OCI-LY1 (cell line): ENCODE measurements around the gene PTGDR.

ENCODE experiments used
- H2AFZ ChIP-seq: fragments of 200-600 bp; sonication (generic), shearing (Covaris generic); 2 replicates; pipeline ENCODE4 v1.6.0; 2014; ENCODE audit warnings: antibody characterized with exemption, mild to moderate bottlenecking, low read length
- H3F3A ChIP-seq: fragments of 200-600 bp; sonication (generic), shearing (Covaris generic); 2 replicates; pipeline ENCODE4 v1.6.0; 2014; ENCODE audit warnings: mild to moderate bottlenecking, antibody characterized with exemption, low read length, moderate library complexity; ENCODE audit not compliant: insufficient read depth
- H3K27ac ChIP-seq: fragments of 200-600 bp; sonication (generic); 2 replicates; pipeline ENCODE4 v1.5.1; 2014; ENCODE audit warnings: low read length, mixed run types, mild to moderate bottlenecking, low read depth; ENCODE audit not compliant: poor library complexity, severe bottlenecking
- H3K27me3 ChIP-seq: fragments of 200-600 bp; sonication (generic); 2 replicates; pipeline ENCODE4 v1.6.0; 2014; ENCODE audit warnings: antibody characterized with exemption, mild to moderate bottlenecking, low read length, moderate library complexity; ENCODE audit not compliant: insufficient read depth
- H3K36me3 ChIP-seq: fragments of 200-600 bp; sonication (generic); 2 replicates; pipeline ENCODE4 v1.6.1; 2014; ENCODE audit warnings: mild to moderate bottlenecking, antibody characterized with exemption, low read length, moderate library complexity, mixed read lengths; ENCODE audit not compliant: insufficient read depth
- H3K4me1 ChIP-seq: fragments of 200-600 bp; sonication (generic); 2 replicates; pipeline ENCODE4 v1.5.1; 2014; ENCODE audit warnings: mild to moderate bottlenecking, low read length, moderate library complexity; ENCODE audit not compliant: insufficient read depth, severe bottlenecking
- H3K4me2 ChIP-seq: fragments of 200-600 bp; sonication (generic), shearing (Covaris generic); 2 replicates; pipeline ENCODE4 v1.6.1; 2014; ENCODE audit warnings: low read length
- H3K4me3 ChIP-seq: fragments of 200-600 bp; sonication (generic); 2 replicates; pipeline ENCODE4 v1.5.1; 2014; ENCODE audit warnings: low read length, low read depth, mild to moderate bottlenecking, mixed read lengths; ENCODE audit not compliant: poor library complexity, severe bottlenecking
- H3K79me2 ChIP-seq: fragments of 200-600 bp; shearing (Covaris generic); 2 replicates; pipeline ENCODE4 v1.6.1; 2016; ENCODE audit warnings: mixed run types, low read length, mixed read lengths; ENCODE audit not compliant: insufficient read depth
- H3K9ac ChIP-seq: fragments of 200-600 bp; sonication (generic), shearing (Covaris generic); 2 replicates; pipeline ENCODE4 v1.6.1; 2014; ENCODE audit warnings: mild to moderate bottlenecking, low read length, mixed read lengths
- H3K9me2 ChIP-seq: fragments of 200-600 bp; sonication (generic), shearing (Covaris generic); 2 replicates; pipeline ENCODE4 v1.6.1; 2014; ENCODE audit warnings: low read depth, mild to moderate bottlenecking, low read length, mixed read lengths
- H3K9me3 ChIP-seq: fragments of 200-600 bp; shearing (Covaris generic); 2 replicates; pipeline ENCODE4 v1.6.1; 2014; ENCODE audit warnings: low read length, mixed read lengths
- H4K20me1 ChIP-seq: fragments of 200-600 bp; sonication (generic), shearing (Covaris generic); 2 replicates; pipeline ENCODE4 v1.6.0; 2016; ENCODE audit warnings: mild to moderate bottlenecking, low read length; ENCODE audit not compliant: insufficient read depth
- EZH2 ChIP-seq: fragments of 200-600 bp; sonication (generic), shearing (Covaris generic); IDR thresholded peaks from 2 replicates; pipeline ENCODE4 v1.8.0; 2017; ENCODE audit warnings: borderline replicate concordance, mixed run types, mild to moderate bottlenecking, antibody characterized with exemption, low read length, moderate library complexity, mixed read lengths
- TF ChIP-seq, protein P1 (sequence below): fragments of 200-600 bp; sonication (generic), shearing (Covaris generic); IDR thresholded peaks from 2 replicates; pipeline ENCODE4 v1.5.1; 2017; ENCODE audit warnings: mild to moderate bottlenecking, antibody characterized with exemption, low read length, moderate library complexity, mixed read lengths

Gene PTGDR

DNA sequence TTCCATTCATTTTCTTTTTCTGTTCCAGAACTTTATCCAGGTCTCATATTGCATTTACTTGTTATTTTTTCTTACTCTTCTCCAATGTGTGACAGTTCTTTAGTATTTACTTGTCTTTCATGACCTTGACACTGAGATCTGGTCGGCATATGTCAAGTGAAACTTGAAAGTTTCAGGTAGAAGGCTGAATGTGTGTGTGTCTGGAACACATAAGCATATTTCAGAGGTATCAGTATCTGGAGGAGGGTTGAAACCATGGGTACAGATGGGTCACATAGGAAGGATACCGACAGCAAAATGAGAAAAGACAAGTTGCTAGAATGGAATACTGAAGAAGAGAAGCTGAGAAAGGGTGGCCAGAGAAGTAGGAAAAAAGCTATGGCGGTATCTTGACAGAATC, 22.5 kb upstream of the PTGDR start:
- H3K27ac ChIP-seq, result no peak overlapping the region
- no peaks in the 10 kb centered on the region for H3K79me2 ChIP-seq
- H3K36me3 ChIP-seq, result no peaks in the 10 kb centered on the region
- no peak overlapping the region for H3K4me2 ChIP-seq
- no peaks in the 10 kb centered on the region for H3K9me3 ChIP-seq
- no peaks in the 10 kb centered on the region for H3F3A ChIP-seq
- H3K4me1 ChIP-seq, result no peaks in the 10 kb centered on the region
- H3K9ac ChIP-seq, result no peak overlapping the region
- H2AFZ ChIP-seq, result no peak overlapping the region
- no peaks in the 10 kb centered on the region for H4K20me1 ChIP-seq
- no peaks in the 10 kb centered on the region for H3K27me3 ChIP-seq
- H3K4me3 ChIP-seq, result no peak overlapping the region
- TF ChIP-seq, protein P1, sequence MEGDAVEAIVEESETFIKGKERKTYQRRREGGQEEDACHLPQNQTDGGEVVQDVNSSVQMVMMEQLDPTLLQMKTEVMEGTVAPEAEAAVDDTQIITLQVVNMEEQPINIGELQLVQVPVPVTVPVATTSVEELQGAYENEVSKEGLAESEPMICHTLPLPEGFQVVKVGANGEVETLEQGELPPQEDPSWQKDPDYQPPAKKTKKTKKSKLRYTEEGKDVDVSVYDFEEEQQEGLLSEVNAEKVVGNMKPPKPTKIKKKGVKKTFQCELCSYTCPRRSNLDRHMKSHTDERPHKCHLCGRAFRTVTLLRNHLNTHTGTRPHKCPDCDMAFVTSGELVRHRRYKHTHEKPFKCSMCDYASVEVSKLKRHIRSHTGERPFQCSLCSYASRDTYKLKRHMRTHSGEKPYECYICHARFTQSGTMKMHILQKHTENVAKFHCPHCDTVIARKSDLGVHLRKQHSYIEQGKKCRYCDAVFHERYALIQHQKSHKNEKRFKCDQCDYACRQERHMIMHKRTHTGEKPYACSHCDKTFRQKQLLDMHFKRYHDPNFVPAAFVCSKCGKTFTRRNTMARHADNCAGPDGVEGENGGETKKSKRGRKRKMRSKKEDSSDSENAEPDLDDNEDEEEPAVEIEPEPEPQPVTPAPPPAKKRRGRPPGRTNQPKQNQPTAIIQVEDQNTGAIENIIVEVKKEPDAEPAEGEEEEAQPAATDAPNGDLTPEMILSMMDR, result no peak
- no peak for TF ChIP-seq EZH2
- H3K9me2 ChIP-seq, result no peaks in the 10 kb centered on the region

DNA sequence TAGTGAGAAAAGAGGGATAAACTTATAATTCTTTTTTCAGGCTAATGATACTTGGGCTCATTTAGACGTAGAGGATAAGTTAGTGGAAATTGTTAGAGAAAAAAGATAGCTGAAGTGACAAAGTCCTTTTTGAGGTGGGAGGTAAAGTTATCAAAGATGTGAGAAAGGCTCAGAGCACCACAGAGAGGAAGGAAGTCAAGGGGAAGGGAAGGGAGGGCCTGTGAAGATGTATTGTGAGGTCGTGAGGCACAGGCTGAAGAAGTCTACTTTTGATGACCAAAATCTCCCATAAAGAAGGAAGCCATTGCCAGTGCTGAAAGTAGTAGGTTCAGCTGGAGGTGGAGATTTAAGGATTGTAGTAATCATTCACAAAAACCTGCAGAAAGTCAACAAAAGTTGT, 19.4 kb upstream of the PTGDR start:
- H3K9ac ChIP-seq, result no peak overlapping the region
- H3K79me2 ChIP-seq, result no peaks in the 10 kb centered on the region
- H2AFZ ChIP-seq, result no peak overlapping the region
- H3K4me2 ChIP-seq, result no peak overlapping the region
- no peak overlapping the region for H3K4me3 ChIP-seq
- H4K20me1 ChIP-seq, result no peaks in the 10 kb centered on the region
- H3K27me3 ChIP-seq, result no peaks in the 10 kb centered on the region
- no peaks in the 10 kb centered on the region for H3K36me3 ChIP-seq
- H3K27ac ChIP-seq, result no peak overlapping the region
- H3K9me3 ChIP-seq, result no peaks in the 10 kb centered on the region
- no peaks in the 10 kb centered on the region for H3K9me2 ChIP-seq
- TF ChIP-seq EZH2, result no peak
- TF ChIP-seq, protein P1, result no peak
- no peaks in the 10 kb centered on the region for H3F3A ChIP-seq
- no peaks in the 10 kb centered on the region for H3K4me1 ChIP-seq

DNA sequence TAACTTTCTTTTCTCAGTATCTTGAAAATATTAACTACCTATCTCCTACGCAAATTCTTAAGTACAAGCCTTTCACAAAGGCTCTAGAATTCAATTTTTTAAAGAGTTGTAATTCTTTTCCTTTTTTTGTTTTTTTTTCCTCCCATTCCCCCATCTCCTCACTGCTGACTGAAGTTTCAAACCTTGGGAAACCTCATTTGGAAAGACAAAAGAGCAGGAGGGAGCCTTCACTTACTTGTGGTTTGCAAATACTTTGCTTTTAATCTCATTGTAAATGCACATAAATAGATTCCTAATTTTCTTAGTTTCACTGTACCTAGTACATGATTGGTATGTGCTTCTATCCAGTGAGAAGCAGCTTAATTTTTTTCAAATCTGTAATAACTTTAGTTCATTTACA, 15.8 kb upstream of the PTGDR start:
- no peaks in the 10 kb centered on the region for H3K27me3 ChIP-seq
- H3K9me3 ChIP-seq, result no peaks in the 10 kb centered on the region
- no peak overlapping the region for H3K9ac ChIP-seq
- H3K79me2 ChIP-seq, result no peaks in the 10 kb centered on the region
- no peak overlapping the region for H2AFZ ChIP-seq
- H3K4me1 ChIP-seq, result no peaks in the 10 kb centered on the region
- H3F3A ChIP-seq, result no peaks in the 10 kb centered on the region
- H3K4me2 ChIP-seq, result no peak overlapping the region
- H3K4me3 ChIP-seq, result no peak overlapping the region
- H3K9me2 ChIP-seq, result no peaks in the 10 kb centered on the region
- no peaks in the 10 kb centered on the region for H3K36me3 ChIP-seq
- H4K20me1 ChIP-seq, result no peaks in the 10 kb centered on the region
- TF ChIP-seq, protein P1, result no peak
- TF ChIP-seq EZH2, result no peak
- H3K27ac ChIP-seq, result no peak overlapping the region
